ENCODE results near the gene NR6A1.

- TF ChIP-seq CTCF (IDR thresholded peaks at IDR 0.05), result no peak
- no peak for TF ChIP-seq POLR2A (IDR thresholded peaks at IDR 0.05)
Observed at GRCh38 chr9:124782661-124783574, 11.8 kb upstream of the NR6A1 start.
